Astrocyte (in vitro differentiated cells and primary cell): ENCODE data around the gene PIGZ.

ENCODE experiments used
- EZH2 ChIP-seq: IDR thresholded peaks from 2 replicates; pipeline ENCODE4 v1.6.1; 2012; ENCODE audit warnings: mild to moderate bottlenecking, low read length, inconsistent platforms; ENCODE audit not compliant: insufficient read depth
- TF ChIP-seq, protein P1 (sequence below): IDR thresholded peaks from 2 replicates; pipeline ENCODE4 v1.5.1; 2011; ENCODE audit warnings: low read depth, mild to moderate bottlenecking, inconsistent platforms, low read length, moderate library complexity; ENCODE audit not compliant: insufficient read depth

DNA sequence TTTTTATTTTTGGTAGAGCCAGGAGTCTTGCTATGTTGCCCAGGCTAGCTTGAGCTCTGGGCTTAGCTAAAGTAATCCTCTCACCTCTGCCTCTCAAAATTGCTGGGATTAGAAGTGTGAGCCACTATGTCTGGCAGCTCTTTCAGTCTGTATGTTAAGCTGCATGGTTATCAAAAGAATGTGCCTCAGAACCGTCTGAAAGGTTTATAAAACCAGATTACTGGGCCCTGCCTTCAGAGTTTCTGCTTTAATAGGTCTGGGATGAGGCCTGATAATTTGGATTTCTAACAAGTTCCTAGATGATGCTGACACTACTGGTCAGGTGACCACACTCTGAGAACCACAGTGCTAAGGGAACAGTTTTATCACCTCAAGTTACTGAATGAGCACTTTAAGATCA lies 66.3 kb downstream of the PIGZ start:
- TF ChIP-seq, protein P1, sequence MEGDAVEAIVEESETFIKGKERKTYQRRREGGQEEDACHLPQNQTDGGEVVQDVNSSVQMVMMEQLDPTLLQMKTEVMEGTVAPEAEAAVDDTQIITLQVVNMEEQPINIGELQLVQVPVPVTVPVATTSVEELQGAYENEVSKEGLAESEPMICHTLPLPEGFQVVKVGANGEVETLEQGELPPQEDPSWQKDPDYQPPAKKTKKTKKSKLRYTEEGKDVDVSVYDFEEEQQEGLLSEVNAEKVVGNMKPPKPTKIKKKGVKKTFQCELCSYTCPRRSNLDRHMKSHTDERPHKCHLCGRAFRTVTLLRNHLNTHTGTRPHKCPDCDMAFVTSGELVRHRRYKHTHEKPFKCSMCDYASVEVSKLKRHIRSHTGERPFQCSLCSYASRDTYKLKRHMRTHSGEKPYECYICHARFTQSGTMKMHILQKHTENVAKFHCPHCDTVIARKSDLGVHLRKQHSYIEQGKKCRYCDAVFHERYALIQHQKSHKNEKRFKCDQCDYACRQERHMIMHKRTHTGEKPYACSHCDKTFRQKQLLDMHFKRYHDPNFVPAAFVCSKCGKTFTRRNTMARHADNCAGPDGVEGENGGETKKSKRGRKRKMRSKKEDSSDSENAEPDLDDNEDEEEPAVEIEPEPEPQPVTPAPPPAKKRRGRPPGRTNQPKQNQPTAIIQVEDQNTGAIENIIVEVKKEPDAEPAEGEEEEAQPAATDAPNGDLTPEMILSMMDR = no peak
- TF ChIP-seq EZH2 = no peak
